DLD1 (cell line): ENCODE results near the gene KLK14.

Source experiments
- in situ Hi-C: cut with HindIII; loops from 2 replicates; pipeline ENCODE4 v1.10.0; 2017; ENCODE audit warnings: low sequenced_read_pairs

Gene KLK14, protein sequence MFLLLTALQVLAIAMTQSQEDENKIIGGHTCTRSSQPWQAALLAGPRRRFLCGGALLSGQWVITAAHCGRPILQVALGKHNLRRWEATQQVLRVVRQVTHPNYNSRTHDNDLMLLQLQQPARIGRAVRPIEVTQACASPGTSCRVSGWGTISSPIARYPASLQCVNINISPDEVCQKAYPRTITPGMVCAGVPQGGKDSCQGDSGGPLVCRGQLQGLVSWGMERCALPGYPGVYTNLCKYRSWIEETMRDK

DNA sequence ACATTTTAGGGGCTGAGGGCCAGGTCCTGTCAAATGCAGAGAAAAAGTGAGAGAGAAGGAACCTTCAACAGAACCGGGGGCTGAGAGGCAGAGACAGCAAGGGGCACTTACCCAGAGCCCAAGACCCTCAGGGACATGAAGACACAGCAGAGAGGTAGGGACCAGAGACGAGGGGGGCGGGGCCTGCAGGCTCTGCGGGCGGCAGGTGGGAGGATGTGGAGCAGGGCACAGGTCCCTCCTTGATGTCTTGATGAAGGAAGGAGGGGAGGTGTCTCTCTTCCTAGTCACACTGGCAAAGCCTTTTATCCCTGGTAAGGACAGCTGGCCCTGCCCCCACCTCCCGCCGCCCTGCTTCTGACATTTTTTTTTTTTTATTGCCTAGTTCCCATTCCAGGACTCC is at the start of gene KLK14:
Gene KLK14, minus strand, starts transcription at position 277 of the 400 bp plus-strand sequence. Its CDS starts 273 bp downstream, at position 4.
- in situ Hi-C loops = no loop called here

DNA sequence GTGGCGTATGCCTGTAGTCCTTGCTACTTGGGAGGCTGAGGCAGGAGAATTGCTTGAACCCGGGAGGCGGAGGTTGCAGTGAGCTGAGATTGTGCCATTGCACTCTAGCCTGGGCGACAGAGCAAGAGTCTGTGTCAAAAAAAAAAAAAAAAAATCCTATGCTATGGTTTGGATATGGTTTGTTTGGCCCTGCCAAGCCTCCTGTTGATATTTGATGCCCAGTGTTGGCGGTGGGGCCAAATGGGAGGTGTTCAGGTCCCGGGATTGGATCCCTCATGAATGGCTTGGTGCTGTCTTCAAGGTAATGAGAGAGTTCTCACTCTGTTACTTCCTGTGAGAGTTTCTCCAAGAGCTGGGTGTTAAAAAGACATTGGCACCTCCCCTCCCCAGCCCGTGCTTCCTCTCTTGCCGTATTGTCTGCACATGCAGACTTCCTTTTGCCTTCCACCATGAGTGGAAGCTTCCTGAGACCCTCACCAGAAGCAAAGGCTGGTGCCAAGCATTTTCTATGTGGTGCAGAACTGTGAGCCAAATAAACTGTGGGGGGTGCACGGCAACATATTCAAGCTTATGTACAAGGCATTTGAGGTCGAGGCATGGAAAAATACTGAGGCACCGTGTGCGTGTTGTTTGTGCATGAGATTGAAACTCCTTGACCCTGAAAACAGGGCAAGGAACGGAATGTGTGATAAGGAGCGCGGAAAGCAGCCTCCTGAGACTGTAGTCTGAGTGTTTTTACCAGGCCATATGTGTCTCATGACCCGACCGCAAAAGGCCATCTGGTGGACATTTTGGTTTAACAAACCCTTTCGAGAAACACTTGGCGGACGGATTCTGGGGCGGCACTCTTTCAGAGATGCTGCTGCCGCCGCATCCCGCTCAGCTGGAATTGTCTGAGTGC is 49.3 kb upstream of the KLK14 start:
- in situ Hi-C loops = no loop called here

DNA sequence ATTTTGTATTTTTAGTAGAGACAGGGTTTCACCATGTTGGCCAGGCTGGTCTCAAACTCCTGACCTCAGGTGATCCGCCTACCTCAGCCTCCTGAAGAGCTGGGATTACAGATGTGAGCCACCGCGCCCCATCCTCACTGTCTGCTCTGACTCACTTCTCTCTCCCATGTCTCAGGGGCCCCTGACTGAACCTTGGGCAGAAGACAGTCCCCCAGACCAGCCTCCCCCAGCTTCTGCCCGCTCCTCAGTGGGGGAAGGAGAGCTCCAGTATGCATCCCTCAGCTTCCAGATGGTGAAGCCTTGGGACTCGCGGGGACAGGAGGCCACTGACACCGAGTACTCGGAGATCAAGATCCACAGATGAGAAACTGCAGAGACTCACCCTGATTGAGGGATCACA is 47.0 kb upstream of the KLK14 start:
- in situ Hi-C loops = no loop called here

DNA sequence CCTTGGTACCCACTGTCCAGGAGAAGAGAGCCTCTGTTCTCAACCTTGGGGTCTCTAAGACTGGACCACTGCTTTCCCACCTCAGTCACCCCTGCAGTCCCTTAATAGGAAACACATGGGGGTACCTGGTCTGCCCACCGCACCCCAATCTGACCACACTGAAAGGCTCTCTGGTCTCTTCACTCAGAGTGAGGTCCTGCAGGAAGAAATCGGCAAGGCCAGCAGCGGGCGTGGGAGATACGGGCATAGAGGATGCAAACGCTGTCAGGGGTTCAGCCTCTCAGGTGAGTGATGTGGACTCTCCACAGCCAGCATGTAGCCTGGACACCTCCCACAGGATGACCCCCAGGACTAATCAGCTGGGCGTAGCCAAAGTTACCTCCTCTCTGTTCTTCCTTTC is 45.5 kb upstream of the KLK14 start:
- in situ Hi-C loops = no loop called here

DNA sequence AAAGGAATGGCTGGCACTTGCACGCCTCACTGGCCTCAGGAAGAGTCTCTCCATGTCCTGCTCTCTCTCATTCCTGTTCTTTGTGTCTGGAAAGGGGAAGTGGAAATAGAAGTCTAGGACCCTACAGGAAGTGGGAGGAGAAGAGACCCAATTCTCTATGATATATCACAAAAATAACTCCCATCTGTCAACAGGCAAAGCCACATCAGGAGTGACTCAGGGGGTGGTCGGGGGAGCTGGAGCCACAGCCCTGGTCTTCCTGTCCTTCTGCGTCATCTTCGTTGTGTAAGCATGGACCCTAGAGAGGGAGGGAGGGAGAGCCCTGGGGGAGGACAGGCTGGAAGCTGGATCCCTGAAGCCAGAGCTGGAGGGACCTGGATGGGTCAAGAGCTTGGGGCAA is 45.1 kb upstream of the KLK14 start:
- in situ Hi-C loops = no loop called here

DNA sequence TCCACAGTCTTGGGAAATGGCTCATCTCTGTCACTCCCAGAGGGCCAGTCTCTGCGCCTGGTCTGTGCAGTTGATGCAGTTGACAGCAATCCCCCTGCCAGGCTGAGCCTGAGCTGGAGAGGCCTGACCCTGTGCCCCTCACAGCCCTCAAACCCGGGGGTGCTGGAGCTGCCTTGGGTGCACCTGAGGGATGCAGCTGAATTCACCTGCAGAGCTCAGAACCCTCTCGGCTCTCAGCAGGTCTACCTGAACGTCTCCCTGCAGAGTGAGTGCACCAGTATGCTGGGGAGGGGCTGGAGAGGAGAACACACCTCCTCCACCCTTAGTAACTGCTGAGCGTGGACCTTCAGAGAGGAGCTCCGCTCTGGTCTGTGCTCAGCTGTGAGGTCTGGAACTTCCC is 44.3 kb upstream of the KLK14 start:
- in situ Hi-C loops = no loop called here

DNA sequence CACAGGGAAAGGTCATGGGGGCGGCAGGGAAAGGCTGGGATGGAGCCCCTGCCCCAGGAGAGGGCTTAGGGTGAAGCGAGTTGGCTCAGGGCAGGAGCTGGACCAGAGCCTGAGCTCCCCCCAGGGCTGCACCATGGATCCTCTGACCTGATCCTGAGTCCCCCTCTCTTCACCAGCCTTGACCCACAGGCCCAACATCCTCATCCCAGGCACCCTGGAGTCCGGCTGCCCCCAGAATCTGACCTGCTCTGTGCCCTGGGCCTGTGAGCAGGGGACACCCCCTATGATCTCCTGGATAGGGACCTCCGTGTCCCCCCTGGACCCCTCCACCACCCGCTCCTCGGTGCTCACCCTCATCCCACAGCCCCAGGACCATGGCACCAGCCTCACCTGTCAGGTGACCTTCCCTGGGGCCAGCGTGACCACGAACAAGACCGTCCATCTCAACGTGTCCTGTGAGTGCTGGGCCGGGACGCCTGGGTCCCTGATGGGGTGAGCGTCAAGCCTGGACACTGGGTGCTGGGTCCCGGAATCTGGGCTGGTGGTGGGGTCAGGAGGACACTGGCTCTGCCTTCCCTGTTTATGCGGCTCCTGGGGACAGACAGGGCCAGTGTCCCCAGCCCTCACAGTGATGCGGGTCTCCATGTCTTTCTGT is 42.9 kb upstream of the KLK14 start:
- in situ Hi-C loops = no loop called here

DNA sequence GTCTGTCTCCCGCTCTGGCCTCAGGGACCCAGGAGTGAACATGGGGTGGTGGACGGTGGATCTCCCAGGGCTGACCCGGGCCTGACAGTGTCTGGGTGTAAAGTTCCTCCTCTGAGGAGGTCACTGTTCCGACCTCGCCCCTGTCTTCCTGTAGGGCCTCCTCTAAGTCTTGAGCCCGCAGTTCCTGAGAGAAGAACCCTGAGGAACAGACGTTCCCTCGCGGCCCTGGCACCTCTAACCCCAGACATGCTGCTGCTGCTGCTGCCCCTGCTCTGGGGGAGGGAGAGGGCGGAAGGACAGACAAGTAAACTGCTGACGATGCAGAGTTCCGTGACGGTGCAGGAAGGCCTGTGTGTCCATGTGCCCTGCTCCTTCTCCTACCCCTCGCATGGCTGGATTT is 42.0 kb upstream of the KLK14 start, which contains the start of gene SIGLEC9:
Gene SIGLEC9, plus strand, starts transcription at position 178 of the 400 bp plus-strand sequence. Its CDS starts 69 bp downstream, at position 247.
- in situ Hi-C loops = no loop called here

DNA sequence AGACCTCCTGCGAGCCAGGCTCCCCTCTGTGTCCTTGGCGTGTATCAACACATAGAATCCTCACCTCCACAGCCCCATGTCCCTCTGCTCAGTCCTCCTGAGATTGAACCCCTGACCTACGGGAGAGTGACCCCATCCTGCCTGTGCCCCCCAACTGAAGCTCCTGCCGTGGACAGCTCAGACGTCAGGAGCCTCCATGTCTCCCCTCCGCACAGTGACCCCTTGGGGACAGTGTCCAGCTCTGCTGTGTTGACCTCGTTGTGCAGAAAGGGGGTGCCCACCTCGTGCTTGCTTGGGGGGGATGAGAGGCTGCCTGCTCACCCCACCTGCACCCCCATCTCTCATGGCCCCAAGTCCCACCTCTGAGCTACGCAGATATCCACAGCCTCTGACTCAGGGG is 41.5 kb upstream of the KLK14 start:
- in situ Hi-C loops = no loop called here

DNA sequence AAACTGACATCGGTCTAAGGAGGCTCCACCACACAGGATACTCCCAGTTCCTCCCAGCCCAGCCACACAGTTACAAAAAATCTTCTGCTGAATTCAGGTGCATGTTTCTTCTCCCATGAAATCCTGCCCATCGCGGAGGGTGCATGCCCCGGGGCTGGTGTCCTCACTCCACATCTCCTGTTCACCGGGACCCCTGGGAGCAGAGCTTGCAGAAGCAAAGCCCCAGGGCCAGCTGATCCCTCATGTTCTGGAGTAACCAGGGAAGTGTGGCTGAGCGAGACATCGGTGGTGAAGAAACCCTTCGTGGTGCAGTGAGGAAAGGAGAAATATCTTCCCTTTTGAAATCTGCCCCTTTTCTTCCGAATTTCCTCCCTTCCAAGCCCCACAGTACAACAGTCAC is 41.1 kb upstream of the KLK14 start:
- in situ Hi-C loops = no loop called here

DNA sequence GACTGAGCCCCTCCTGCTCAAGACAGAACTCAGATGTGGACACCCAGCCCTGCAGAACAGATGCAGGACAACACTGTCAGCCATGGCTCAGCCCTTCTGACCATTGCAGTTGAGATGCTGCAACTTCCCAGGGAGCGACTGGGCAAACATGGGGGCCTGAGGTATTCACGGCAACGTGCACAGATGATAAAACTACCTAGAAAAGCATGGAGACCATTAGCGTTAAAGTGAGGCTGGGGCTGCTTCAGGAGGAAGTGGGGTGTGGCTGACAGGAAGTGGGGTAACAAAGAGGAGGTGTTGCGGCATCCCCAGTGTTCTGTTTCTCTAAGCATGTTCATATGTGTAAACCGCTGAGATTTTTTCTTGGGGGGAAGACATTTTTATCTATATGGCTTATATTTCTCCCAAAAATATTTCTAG is 40.7 kb upstream of the KLK14 start:
- in situ Hi-C loops = no loop called here

DNA sequence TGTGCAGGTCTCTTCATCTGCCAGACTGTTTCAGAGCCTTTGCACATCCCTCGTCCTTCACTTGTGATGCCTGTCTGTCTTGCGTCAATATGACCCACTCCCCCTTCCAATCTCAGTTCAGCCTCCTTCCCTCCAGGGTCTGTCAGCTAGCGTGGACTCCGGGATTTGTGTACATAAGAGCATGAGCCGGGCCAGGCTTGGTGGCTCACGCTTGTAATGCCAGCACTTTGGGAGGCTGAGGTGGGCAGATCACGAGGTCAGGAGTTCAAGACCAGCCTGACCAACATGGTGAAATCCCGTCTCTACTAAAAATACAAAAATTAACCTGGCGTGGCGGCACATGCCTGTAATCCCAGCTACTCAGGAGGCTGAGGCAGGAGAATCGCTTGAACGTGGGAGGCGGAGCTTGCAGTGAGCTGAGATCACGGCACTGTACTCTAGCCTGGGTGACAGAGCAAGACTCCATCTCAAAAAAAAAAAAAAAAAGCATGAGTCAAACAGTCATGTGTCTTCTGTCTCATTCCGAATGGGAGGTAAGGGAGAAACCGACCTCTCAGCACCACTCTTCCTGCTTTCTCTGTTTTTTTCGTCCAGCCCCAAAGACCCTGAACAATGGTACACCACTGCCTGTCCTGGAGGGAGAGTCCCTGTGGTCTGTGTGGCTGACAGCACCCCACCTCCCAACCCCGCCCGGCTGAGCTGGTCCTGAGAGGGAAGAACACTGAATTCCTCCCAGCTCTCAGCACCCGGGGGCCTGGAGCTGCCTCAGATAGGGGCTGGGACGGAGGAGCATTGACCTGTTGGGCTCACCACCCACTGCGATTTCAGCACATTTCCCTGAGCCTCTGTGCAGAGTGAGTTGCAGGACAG is 39.7 kb upstream of the KLK14 start:
- in situ Hi-C loops = no loop called here

DNA sequence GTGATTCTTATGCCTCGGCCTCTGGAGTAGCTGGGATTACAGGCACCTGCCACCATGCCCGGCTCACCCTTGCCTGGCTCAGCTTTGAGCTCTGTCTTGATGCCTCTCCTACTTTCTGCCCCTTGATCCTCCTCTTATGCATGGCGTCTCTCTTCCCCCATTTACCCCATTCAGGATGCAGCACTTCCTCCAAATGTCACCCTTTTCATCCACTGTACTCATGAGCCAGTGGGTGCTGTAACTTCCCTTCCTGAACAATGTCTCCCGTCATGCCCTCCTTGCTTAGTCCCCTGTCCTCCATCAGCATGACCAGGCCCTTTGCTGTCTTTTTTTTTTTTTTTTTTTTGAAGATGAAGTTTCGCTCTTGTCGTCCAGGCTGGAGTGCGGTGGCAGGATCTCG is 38.6 kb upstream of the KLK14 start:
- in situ Hi-C loops = no loop called here

DNA sequence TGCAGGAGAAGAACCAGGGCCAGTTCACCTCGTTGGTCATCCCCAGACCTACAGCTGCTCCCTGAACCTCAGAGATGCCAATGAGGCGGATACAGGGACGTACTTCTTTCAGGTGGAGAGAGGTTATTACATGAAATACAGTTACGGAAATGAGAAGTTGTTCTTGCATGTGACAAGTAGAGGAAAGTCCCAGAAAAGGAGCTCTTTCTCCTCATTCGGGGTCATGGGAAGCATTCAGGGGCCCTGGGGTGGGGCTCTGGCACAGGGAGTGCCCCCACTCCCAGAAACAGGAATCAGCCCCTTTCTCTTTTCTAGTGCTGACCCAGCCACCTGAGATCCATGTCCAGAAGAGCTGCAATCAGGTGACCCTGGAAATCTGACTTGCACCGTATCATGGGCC is 37.5 kb upstream of the KLK14 start:
- in situ Hi-C loops = no loop called here

DNA sequence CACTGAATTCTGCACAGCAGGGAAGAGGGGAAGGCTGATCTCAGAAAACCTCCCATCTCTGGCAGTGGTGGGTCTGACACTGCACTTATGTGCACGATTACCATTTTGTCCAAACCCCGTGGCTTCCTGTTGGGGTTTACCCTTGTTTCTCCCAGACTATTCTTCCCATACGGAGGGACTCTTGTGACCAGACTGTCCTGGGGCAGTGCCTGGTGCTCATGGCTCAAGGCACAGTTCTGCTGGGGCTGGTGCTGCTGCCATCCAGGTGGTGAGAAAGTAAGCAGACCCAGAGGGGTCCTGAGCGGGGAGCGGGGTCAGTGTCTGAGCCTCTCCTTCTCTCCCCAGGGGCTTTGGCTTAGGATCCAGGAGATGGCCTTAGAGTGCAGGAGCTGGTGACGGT is 36.9 kb upstream of the KLK14 start:
- in situ Hi-C loops = no loop called here

DNA sequence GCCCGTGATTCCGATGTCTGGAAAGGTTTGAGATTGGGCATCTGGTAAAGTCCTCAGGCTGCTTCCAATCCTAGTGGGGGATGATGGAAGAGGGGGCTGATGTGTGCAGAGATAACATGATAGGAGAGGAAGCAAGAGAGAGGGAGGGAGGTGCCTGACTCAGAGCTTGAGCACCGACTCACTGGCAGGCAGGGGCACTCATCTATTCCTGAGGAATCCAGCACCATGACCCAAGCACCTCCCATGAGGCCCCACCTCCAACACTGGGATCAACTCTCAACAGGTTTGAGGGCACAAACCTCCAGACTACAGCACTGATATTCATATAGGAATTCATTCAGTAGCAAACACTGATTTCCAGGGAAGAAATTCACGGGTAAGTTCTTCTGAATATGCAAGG is 36.4 kb upstream of the KLK14 start:
- in situ Hi-C loops = no loop called here

DNA sequence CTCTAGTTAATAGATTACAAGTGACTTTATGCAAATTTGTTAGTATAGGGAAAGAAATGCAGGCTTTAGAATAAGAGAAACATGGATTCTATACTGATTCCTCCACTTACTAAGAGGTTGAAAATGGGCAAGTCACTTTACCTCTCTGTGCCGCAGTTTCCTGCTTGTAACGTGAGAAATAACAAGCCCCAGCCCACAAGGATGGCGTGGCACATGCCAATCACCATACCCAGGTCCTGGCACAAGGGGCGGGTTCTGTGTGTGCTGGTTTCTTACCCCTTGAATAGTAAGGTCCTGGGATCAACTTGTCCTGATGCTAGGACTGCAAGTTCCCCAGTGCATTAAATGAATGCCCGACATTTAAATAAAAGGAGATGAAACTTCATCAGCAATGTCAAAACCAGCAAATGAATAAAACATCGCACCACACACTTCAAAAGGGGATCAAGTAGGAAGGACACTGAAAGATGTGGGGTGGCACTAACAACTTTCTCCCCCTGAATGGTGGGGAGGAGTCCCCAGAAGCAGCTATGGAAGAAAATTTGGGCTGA is 34.1 kb upstream of the KLK14 start:
- in situ Hi-C loops = no loop called here

DNA sequence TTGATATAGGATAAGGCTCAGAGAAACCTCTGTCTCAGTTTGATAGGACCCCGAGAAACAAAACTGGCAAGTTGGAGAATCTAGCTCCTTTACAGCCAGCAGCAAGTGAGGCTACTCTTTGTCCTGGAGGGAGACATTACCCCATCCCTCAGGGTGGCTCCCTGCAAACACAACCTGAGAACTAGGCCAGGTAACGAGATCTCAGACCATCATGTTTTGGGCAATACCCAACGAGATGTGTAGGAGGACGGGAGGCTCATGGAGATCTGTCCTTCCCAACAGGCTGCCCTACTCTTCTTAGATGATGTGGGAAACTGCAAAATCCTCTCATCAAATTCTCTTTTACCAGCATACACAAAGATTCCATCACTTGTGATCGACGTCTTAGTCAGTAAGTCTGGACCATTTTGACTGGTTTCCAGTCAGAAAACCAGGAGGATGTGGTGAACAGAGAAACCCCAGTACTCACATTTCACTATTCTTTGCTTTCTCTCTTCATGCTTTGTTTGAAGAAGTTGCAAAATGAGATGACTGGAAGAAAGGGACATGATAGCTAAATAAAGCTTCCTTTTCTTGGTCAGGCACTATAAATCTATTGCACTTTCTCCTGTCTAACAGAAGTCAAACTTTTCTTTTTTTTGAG is 31.5 kb upstream of the KLK14 start:
- in situ Hi-C loops = no loop called here

DNA sequence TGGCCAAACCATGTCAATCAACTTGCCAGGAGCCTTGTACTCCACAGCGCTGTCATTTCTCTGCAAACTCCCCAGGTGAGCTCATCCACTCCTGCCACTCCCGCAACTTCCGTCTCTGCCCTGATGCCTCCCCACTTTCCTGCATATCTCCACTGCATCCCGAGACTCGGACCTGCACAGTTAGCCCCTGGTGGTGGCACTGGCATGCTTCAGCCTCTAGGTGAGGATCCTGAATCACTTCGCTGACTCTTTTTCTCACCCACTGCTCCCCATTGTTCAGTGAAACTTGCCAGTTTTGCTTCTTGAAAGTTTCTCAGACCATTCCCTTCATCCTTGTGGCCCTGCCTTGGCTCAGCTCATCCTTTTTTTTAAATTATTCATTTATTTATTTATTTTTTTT is 28.9 kb upstream of the KLK14 start:
- in situ Hi-C loops = no loop called here

DNA sequence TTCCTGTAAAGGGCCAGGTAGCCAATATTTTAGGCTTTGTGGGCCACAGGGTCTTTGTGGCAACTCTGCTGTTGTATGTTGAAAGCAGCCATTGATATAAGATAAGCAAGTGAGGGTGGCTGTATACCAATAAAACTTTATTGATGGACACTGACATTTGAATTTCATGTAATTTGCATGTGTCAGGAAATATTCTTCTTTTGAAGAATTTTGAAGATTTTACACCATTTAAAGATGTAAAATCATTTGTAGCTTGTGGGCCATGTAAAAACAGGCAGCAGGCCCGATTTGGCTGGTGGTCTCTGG is 27.9 kb upstream of the KLK14 start:
- in situ Hi-C loops = no loop called here
